Measurements from ENCODE around the gene RBP2. TPM values are rescaled to one million over a fixed set of nuclear protein-coding genes. Genes with fewer than 3 reads are reported as not detected.

The RBP2 gene
- total and polyA plus RNA-seq, 2 of the 8 experiments (the other 6 are each of a cell fraction or from before 2014, with no cell fraction given) = not detected

DNA sequence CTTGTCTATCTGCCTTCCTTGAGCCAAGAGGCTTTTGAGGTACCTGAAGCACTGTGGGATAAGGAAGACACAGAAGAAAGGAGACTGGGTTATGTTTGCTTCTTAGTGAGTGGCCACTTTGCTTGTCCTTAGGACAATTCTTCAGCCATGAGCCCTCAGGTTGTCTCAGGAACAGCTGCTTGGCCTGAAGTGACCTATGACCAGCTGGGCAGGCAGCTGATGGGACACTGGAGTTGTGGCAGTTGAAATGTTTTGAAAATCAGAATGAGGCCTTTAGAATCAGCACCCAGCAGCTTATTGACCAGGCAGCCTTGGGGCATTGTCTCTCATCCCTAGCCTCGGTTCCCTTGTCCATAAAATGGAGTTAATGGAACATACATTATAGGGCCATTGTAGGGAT, 37.0 kb downstream of the RBP2 start:
- Histone ChIP-seq H3K56ac (replicated peaks; ENCODE audit: insufficient read length, low read depth, low read length) (no peak overlapping the region), H3K79me1 (ENCODE audit: low read depth, low read length) (no peaks in the 10 kb centered on the region), H3K18ac (ENCODE audit: extremely low read depth, low read length) (no peak overlapping the region), H3K79me2 (ENCODE audit: control insufficient read depth in 1 of 2, insufficient read depth in 2 of 2, low read length in 2 of 2) (no peaks in the 10 kb centered on the region), H4K8ac (ENCODE audit: extremely low read depth, insufficient read depth, low read length) (no peak overlapping the region), H3K27me3 (replicated peaks in 1 of 4; ENCODE audit: control insufficient read depth in 3 of 4, extremely low read depth in 1 of 4, insufficient read depth in 3 of 4, low read length in 3 of 4) (no peaks in the 10 kb centered on the region), H4K20me1 (replicated peaks in 1 of 2; ENCODE audit: control insufficient read depth in 1 of 2, insufficient read depth in 2 of 2, low read length in 2 of 2) (no peaks in the 10 kb centered on the region), H2BK120ac (replicated peaks; ENCODE audit: low read depth, low read length) (no peak overlapping the region), H4K5ac (ENCODE audit: insufficient read length, low read depth, low read length) (no peak overlapping the region), H3K4me3 (ENCODE audit: extremely low read depth in 1 of 4, insufficient read depth in 2 of 4, low read depth in 3 of 4, low read length in 4 of 4) (no peak overlapping the region), H2AK5ac (ENCODE audit: low read depth, low read length) (no peak overlapping the region), H2BK12ac (ENCODE audit: low read depth, low read length) (no peak overlapping the region), H3K36me3 (ENCODE audit: control insufficient read depth in 2 of 4, insufficient read depth in 4 of 4, low read length in 3 of 4) (no peaks in the 10 kb centered on the region), H3K14ac (ENCODE audit: insufficient read length) (no peak overlapping the region), H2BK20ac (ENCODE audit: low read length) (no peak overlapping the region), H3K4me2 (ENCODE audit: insufficient read depth in 1 of 2, low read depth in 2 of 2, low read length in 2 of 2) (no peak overlapping the region), H3K9me3 (ENCODE audit: insufficient read depth in 2 of 2, low read depth in 1 of 2, low read length in 1 of 2) (no peaks in the 10 kb centered on the region), H3K23me2 (ENCODE audit: low read depth, low read length) (no peaks in the 10 kb centered on the region; the same call in 1 of the 2 replicates), H3K4me1 (replicated peaks in 1 of 4; ENCODE audit: control insufficient read depth in 3 of 4, insufficient read depth in 4 of 4, low read length in 3 of 4) (no peaks in the 10 kb centered on the region; a peak in 1 of 7 replicates), H3K23ac (ENCODE audit: insufficient read length) (no peak overlapping the region), H2AFZ (ENCODE audit: low read length) (no peak overlapping the region), H3K27ac (ENCODE audit: low read depth, low read length) (no peak overlapping the region), H2BK15ac (ENCODE audit: low read length) (no peak overlapping the region), H4K91ac (replicated peaks; ENCODE audit: insufficient read length, low read length) (no peak overlapping the region), H3K9ac (replicated peaks in 1 of 4; ENCODE audit: extremely low read depth in 1 of 4, low read depth in 3 of 4, low read length in 3 of 4) (no peak overlapping the region), H3K4ac (replicated peaks; ENCODE audit: insufficient read length, low read depth, low read length) (no peak overlapping the region), H2BK5ac (ENCODE audit: low read depth, low read length) (no peak overlapping the region)
- CTCF ChIA-PET (ENCODE audit: partially characterized antibody) = interaction anchor here (1.2 to 5.7 kb wide), 3 partner anchors 12 to 123 kb away, joined by 4 to 33 read pairs (median 11); no protein-coding TSS in a partner anchor
- 92% methylated on average over 1 of the region's 1 CpG; no CpG with 5 or more reads in 1 of the 2 experiments for WGBS, 2 experiments (ENCODE audit: extremely low coverage in 1 of 2, insufficient coverage in 1 of 2, insufficient read length in 1 of 2, insufficient replicate concordance in 2 of 2, low coverage in 1 of 2, low lambda C conversion rate in 2 of 2, missing lambda C conversion rate in 1 of 2)
- DNase-seq (ENCODE audit: low read depth in 1 of 2, low spot score in 2 of 2) = no peak
- no peak for FAIRE-seq
- POLR2A ChIA-PET (ENCODE audit: partially characterized antibody) = interaction anchor here (0.5 to 0.6 kb wide), 2 partner anchors 9 to 39 kb away, joined by 3 to 4 read pairs; no protein-coding TSS in a partner anchor
- TF ChIP-seq CHD2 (IDR thresholded peaks at IDR 0.05; ENCODE audit: low read length) = no peak
- no peak for TF ChIP-seq SP4 (IDR thresholded peaks at IDR 0.05; ENCODE audit: low read length)
- TF ChIP-seq EP300 (IDR thresholded peaks at IDR 0.05; ENCODE audit: borderline replicate concordance in 1 of 2, low read depth in 2 of 2, low read length in 2 of 2) = no peak
- TF ChIP-seq EZH2 (IDR thresholded peaks at IDR 0.05; ENCODE audit: low read depth, low read length, severe bottlenecking) = no peak
- no peak for TF ChIP-seq RXRA (IDR thresholded peaks at IDR 0.05; ENCODE audit: insufficient read depth, low read depth, low read length)
- no peak for TF ChIP-seq CTBP2 (IDR thresholded peaks at IDR 0.05; ENCODE audit: borderline replicate concordance, insufficient read depth, insufficient read length, low read length)
- no peak for TF ChIP-seq GTF2F1 (IDR thresholded peaks at IDR 0.05; ENCODE audit: borderline replicate concordance, low read depth, low read length)
- TF ChIP-seq SIN3A (conservative IDR thresholded peaks at IDR 0.05 in 1 of 2, IDR thresholded peaks at IDR 0.05 in 1 of 2; ENCODE audit: low read depth in 1 of 2, low read length in 2 of 2) = no peak
- no peak for TF ChIP-seq PHF8 (conservative IDR thresholded peaks at IDR 0.05; ENCODE audit: low read depth, low read length)
- TF ChIP-seq POLR2A (IDR thresholded peaks at IDR 0.05; ENCODE audit: control extremely low read depth in 1 of 2, low read depth in 2 of 2, low read length in 2 of 2) = no peak
- TF ChIP-seq SRF (IDR thresholded peaks at IDR 0.05; ENCODE audit: low read depth, low read length) = no peak
- no peak for TF ChIP-seq KDM5A (IDR thresholded peaks at IDR 0.05; ENCODE audit: low read length)
- no peak for TF ChIP-seq SIX5 (IDR thresholded peaks at IDR 0.05; ENCODE audit: low read depth, low read length)
- no peak for TF ChIP-seq CBX5 (IDR thresholded peaks at IDR 0.05; ENCODE audit: low read depth, low read length)
- no peak for TF ChIP-seq TAF1 (IDR thresholded peaks at IDR 0.05; ENCODE audit: low read depth, low read length)
